HG02763 (cell line): ENCODE data around the gene AK1.

Source experiments
- ATAC-seq: cut with Tn5 transposase; IDR thresholded peaks from one replicate; pipeline ENCODE4 v1.9.1; 2021; ENCODE audit warnings: mild to moderate bottlenecking, moderate library complexity; ENCODE audit not compliant: unreplicated experiment

The AK1 gene

DNA sequence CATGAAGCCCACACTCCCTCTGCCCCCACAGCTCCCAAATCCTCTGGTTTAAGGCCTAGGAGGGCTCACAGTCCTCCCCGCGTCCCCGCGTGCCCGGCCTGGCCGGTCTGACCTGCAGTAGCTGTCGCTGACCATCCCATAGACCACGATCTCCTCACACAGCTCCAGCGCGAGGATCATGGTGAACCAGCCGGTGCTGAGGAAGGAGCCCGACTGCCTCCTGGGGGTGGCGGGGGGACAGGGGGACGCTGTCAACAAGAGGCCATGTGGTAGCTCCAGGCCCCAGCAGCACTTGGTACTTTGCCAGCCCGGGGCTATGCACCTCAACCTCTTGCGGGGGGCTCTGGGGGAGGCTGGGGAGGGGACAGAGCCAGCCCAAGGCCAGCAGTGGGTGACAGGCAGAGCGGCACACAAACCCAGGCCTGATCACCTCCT, 32.4 kb upstream of the AK1 start:
- no peak for ATAC-seq

DNA sequence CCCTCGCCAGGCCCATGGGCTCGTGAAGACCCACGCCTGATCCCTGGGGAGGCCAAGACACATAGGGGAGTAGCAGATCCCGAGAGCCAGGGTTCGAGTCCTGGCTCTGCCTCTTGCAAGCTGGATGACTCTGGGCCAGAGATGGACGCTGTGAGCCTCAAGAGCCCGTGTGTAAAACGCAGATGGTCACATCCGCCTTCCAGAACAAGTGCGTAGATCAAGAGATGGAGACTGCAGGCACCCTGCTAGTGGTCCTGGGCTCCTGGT, 31.1 kb upstream of the AK1 start:
- ATAC-seq, result no peak

DNA sequence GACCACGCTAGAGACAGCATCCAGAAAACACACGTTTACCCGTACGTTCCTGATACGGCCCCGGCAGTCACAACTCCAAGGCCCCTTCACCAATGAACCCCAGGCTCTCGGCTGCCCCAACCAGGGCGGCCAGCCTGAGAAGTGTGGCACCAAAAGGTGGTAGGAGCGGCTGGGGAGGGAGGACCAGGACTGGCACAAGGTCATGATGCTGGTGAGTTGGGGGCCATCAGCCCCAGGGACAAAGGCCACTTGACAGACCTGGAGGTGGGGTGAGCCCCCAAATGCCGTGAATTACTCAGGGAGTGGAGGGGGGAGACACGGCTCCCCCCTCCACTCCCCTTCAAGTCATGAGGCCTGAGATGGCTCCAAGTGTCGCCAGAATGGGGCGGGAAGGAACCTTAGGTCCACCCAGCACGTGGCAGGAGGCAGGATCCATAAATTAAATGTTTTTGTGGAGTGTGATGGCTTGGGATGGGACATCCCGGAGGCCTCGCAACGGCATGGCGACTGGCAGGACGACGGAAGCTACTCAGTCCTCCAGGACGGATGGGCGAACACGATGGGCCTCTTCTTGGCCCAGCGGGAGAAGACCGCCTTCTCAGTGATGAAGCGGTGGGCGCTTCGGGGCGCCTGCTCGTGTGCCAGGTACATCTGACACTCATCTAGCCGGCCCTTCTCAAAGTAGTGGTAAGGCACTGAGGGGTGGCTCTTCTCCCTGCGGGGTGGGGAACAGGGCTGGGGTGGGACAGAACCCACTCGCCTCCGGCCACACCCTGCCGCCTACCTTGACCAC, 30.6 kb upstream of the AK1 start:
- no peak for ATAC-seq

DNA sequence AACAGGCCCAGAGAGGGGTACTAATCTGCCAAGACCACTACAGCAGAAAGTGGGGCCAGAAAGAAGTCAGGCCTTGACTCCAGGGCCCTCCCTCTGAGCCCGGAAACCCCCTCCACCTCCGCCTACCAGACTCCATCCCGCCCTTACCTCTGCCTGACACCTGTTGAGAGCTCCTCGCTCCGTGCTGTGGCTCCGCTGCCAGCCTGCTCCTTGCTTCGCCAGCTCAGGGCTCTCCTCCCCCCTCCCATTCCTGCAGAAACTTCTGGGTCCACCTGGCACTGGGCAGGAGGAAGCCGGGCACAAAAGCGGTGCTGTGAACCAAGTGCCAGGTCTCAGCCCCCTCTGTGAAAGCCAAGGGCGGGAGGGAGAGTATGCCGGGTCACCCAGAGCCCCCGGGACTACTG, 28.3 kb upstream of the AK1 start:
- no peak for ATAC-seq

DNA sequence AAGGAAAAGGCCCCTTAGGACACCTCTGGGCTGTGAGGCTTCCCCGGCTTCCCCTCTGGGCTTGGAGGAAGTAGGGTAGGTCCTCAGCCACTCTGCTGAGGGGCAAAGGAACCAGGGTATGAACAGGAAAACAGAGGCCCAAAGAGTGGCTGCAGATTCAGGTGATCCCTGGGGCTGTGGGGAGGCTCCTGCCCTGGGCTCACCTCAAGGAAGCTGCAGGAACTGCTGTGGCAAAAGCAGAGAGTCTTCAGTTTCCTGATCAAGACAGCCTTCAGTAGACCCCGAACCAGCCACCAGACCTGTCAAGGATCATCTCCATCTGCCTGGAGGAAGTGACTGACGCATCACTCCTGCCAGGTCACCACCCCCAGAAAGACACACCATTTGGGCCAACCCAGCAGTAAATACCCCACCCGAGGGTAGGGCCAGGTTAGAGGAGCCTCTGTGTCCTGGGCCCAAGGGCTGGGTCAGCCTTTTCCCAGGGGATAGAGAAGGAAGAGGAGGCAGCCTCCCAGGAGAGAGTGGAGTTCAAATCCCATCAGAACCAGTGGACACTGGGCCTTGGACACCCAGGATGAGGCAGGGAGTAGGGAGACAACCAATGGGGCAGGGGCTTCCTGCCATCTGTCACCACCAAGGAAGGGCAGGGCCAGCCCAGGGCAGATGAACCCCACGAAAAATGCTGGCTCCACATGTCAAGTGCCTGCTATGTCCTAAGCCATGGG, 27.7 kb upstream of the AK1 start:
- no peak for ATAC-seq

DNA sequence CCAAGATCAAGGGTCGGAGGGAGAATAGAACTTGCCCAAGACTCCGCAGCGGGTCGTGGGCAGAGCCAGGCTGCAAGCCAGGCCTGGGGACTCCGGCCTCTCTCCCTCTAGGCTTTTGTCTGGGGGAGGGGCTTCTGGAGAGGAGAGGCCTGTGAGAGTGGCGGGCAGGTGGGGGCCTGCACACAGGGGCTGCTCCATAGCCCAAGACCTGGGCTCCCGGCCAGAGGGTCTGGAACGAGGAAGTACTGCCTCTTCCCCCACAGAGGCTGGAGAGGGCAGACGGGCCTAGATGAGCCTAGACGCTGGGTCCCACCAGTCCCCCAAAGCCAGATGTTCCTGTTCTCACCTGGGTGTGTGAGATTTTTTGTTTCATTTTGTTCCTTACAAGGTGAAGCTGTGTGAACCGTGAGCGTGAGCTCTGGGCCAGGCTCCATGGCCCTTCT, 27.1 kb upstream of the AK1 start:
- no peak for ATAC-seq

DNA sequence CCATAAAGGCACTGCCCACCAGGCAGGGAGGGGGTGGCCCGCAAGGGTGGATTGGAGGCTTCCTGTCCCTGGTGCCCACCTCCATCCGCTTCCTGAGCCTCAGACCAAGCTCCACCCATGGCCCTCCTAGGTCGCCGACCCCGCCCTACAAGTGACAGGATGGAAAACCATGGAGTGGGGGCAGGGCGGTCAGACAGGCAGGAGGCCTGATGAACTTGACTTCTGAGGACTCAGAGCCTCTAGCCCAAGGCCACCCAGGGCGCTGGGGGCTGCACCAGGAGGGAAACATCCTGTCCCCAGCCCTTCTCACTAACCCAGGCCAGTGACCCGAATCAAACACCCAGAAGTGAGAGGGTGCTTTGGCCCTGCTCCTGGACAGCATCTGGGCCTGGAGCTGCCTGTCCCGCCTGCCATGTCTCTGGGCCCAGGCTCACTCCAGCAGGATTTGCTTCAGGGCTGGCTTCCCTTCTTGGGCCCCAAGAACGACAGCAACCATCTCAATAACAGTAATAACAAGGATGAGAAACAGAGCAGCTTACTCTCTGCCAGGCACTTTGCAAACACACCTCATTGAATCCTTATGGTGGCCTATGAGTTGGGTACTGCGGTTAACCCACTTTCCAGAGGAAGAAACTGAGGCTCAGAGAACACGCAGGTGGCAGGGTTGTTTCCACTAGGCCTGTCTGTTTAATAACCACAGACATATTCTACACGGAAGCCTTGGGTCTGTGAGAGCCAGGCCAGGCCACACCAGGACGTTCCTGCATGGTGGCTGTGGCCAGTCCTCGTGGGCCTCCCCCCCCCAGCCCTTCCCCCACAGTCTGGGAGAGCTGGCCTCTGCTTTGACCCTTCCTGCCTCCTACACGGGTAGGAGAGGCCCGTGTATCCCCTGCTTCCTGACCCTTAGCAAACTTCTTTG, 26.3 kb upstream of the AK1 start:
- ATAC-seq, result no peak

DNA sequence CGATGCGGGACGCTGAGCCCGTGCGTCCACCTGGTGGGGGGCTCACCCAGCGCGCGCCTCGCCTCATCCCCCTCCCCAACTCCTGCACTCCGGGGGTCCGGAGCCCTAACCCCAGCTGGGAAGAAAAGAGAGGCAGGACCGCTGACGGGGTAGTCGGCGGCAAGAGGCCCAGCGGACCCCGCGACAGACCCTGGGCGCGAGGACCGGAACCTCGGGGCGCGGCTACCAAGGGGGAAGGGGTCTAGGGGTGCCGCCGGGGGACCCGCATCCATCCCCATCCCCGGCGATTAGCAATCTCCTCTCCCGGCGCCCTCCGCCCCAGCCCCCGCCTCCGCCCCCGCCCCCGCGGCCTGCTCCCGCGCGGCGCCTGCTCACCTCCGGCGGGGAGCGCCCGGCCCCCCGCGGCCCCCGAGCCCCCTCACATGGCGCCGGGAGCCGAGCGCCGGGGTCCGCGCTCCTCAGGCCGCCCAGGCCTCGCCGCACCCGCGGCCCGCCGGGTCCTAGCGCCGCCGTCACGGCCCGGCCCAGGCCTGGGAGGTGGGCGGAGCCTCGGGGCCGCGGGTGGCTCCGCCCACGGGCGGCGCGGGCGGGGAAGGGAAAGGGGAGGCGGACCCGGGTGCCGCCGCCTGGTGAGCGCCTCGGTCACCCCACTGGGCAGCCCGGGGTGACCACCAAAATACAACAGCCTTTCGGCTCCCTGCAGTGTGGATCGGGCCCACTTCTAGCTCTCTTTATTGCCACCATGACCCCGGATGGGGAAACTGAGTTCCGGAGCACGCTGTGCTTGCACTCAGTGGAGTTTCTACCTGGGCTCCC, 21.9 kb upstream of the AK1 start, which contains the start of gene ST6GALNAC6:
ST6GALNAC6 (minus strand) TSS at position 476 of the 816 bp plus-strand sequence. CDS start 1,622 bp downstream, outside the sequence.
- ATAC-seq, result peak; percentile 61

DNA sequence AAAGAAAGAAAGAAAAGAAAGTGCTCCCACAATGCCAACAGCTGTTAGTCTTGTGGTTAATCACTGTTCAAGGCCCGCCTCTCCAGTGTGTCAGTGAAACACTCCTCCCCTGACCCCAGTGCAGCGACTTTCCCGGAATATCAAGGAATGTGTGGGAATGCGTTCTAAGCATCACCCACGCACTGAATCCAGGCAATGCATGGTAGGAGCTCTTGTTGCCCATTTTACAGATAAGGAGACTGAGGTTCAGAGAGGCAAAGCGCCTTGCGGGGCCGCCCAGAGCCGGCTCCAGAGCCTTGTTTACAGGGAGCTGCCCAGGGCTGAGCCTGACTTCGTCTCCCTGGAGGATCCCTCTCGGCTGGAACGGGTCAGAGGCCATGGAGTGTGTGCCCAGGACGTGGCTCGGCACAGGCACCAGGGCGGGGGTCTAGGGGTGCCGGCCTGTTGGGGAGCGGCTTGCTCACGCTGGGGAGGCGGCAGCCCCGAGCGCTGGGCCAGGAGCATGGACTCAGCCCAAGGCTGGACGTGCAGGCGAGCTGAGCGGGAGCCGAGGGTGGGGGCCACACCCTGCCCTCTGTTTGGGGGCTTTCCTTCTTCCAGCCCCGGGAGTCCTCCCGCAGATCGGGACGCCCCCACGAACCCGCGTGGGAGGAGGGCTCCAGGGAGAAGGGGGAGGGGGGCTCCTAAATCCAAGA, 21.1 kb upstream of the AK1 start:
- peak; percentile 10 for ATAC-seq

DNA sequence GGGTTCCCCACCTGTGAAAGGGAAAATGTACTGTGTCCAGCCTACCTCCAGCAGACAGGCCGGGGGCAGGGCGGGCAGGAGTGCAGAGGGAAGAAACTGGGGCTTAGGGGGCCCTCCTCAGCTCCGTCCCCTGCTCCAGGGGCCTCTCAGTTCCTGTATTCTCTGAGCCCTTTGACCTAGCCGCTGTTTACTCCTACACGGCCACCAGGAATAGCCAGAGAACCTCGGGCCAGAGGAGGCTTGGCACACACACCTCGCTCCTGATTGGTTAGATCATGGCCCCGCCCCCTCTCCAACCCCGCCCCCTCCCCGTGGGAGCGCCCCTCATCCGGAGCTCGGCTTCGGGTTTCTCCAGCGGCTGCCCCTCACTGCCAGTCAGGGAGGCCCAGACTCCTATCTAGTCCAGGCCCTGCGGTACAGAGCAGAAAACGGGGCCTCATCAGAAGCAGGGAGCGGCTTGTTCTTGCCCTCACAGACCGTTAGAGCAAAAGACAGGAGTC, 19.8 kb upstream of the AK1 start:
- ATAC-seq, result no peak

DNA sequence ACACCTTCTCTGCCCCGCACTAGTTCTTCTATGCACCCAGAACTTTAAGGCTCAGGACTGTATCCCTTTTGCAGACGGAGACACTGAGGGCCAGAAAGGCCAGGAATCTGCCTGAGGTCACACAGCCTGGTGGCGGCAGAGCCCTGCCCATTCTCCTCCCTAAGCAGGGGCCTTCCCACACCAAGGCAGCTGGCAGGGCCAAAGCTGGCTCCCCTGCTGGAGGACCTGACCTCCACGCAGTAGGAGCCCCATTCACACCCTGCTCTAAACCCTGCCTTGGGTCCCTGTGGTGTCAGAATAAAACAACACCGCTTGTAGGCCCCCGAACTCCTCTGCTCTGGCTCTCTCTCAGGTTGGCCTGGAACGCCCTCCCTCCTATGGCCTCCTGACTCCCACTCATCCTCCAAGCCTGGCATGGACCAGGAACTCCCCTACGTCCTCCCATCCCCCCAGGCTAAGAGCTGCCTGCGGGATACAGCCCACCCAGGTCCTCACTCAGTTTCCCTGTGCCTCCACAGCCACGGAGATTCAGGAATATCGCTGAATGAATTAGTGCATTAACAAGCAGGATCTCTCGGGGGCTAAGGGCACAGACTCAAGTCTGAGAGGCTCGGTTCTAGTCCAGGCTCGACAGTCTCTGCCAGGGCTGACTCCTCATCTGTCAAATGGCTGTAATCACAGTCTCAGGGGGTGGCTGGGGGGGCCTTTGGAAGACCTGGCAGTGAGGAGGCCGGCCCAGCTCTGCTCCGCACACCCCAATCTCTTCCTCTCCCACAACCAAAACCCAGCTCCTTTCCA, 19.1 kb upstream of the AK1 start:
- ATAC-seq, result no peak

DNA sequence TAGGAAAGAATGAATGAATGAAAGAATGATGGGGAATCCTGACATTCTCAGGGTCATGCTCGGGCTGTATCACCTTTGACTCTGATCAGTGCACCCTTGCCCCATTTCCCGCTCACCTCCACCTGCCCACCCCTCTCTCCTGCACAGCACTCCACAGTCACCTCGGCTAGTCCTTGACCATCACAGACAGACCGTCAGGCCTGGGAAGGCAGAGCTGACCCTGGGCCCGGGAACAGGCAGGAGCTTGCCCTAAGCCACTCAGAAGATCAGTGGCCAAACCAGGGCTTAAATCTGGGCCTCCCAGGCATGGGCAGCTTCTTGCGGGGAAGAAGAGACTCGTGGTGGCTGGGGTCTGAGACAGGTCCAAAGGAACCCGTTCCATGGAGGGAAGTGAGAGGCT, 18.3 kb upstream of the AK1 start:
- no peak for ATAC-seq

DNA sequence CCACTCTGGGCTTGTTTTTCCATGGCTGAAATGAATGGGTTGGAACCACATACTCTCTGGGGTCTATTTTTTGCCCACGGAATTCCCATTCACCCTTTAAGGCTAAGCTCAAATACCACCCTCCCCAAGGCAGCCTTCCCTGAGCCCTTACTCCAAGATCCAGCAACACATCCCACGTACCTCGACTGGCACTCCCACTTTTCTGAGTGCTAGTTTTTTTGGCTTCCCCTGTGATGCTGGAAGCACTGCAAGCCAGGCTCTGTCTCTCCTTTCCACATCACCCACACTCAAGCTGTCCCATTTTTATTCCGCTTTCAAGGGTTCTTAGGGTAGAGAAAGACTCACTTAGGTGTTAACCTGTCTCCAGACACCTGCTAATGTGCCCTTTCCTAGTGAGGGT, 15.9 kb upstream of the AK1 start:
- no peak for ATAC-seq

DNA sequence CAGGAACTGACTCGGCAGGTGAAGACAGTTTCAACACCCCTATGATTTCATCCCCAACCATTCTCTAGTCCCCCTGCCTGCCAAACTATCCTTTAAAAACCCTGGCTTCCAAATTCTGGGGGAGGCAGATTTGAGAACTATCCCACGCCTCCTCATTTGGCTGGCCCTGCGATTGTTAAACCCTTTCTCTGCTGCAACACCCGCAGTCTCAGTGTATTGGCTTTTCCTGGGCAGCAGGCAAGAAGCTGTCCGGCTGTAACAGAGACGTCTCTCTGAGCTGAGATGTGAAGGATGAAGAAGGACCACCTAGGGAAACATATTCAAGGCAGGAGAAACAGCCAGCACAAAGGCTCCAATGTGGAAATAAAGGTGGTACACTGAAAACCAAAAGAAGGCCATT, 15.4 kb upstream of the AK1 start:
- ATAC-seq, result no peak

DNA sequence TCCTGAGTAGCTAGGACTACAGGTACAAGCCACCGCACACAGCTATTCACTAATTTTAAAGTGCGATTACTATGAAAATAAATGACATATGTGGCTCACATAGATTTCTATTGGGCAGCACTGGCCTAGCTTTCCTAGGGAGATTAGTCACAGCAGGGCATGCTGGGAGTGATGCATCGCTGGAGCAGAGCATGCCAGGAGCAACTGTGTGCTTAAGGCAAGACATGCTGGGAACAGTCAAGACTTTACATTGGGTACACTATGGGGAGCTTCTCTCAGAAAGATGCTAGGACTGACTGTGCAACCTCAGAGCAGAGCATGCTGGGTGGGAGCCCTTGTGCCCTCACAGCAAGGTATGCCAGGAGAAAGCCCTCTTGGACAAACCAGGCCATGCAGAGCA, 12.6 kb upstream of the AK1 start:
- no peak for ATAC-seq

DNA sequence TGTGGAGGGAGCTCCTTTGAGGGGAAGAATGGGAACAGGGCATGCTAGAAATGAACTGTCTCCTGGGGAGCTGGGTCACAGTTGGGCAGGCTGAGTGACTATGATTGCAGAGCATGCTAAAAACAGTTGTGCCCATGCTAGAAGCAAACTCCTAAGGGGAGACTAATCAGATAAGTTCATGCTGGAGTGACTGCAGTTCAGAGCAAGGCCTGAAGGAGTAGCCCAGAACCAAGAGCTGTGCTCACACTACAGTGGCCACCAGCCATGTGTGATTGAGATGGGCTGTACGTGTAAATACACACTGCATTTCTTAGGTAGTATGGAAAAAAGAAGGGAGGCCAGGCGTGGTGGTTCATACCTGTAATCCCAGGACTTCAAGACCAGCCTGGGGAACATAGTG, 10.3 kb upstream of the AK1 start:
- ATAC-seq, result no peak

DNA sequence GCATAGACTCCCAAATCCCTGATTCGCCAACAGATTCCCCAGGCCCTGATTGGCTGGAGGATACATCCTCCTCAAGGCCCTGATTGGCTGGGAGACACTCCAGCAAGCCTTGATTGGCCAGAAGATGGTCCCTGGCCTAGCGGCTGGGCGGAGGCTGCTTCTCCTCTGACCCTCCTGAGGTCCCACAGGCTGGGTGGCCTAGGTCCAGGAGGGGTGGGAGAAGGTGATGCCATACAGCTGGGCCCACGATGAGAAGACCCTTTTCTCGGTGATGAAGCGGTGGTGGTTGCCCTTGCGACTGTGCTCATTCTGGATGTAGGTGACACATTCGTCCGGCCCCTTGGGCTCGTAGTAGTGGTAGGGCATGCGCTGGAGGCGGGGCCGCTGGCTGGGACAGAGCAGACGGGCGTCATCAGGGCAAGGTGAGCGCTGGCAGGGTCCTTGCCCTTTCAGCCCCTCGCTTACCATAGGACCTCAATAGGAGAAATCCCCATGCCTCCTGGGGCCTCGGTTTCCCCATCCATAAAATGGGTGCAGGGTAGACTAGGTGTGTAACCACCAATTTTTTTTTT, 9.0 kb upstream of the AK1 start:
- no peak for ATAC-seq

DNA sequence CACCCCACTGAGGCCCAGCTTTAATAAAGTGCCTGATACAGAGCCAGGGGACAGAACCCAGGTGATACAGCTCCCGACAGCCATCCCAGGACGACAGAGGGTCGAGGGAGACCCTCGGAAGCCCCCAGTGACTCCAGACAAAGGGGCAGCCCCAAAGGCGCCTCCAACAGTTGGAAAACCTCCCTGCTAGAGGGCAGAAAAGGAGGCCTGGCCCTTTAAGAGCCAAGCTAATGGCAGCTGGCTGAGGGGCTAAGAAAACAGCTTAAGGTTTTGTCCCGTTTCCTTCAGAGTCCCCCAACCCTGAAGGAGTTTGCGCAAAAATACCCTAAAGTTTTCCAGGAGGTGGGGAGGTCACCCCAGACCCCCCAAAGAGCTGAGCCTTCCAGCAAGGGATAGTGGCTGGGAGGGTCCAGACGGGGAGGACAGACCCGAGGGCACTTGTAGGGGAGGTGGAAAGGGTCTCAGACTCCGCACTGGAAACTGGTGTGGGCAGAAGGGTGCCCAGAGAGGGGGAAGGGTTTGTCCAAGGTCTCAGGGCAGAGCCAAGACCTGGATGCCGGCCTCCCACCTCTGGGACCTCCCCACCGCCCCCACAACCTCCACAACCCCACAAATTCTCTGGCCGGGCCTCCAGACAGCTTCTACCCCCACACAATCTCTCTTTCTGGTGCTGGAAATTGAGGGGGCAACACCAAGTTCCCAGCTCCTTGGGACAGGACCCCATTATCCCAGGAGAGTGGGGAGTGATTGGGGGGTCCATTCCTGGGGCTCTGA, 8.2 kb upstream of the AK1 start:
- ATAC-seq, result no peak
